T-helper 1 cell treated with Interleukin-12 subunit alpha and Interleukin-12 subunit beta and Interleukin-4 antibody, amounts not matched to agents 30 ng/mL and 1 ng/mL, for 36 hours (primary cell): ENCODE measurements around the gene CYP2A6. TPM values are rescaled to one million over a fixed set of nuclear protein-coding genes. Genes with fewer than 3 reads are reported as not detected.

Experiments used
- intact Hi-C: fragments of 100-400 bp; cut with micrococcal nuclease; formaldehyde crosslinking; loops from one replicate; pipeline ENCODE4 v1.15.1; 2024
- total RNA-seq: library from RNA; stranded (reverse); gene quantifications from 2 replicates; pipeline ENCODE4 v1.2.3, GENCODE V29; 2022

CYP2A6 gene
- total RNA-seq, 1 donor from 2014 or later: not detected

DNA sequence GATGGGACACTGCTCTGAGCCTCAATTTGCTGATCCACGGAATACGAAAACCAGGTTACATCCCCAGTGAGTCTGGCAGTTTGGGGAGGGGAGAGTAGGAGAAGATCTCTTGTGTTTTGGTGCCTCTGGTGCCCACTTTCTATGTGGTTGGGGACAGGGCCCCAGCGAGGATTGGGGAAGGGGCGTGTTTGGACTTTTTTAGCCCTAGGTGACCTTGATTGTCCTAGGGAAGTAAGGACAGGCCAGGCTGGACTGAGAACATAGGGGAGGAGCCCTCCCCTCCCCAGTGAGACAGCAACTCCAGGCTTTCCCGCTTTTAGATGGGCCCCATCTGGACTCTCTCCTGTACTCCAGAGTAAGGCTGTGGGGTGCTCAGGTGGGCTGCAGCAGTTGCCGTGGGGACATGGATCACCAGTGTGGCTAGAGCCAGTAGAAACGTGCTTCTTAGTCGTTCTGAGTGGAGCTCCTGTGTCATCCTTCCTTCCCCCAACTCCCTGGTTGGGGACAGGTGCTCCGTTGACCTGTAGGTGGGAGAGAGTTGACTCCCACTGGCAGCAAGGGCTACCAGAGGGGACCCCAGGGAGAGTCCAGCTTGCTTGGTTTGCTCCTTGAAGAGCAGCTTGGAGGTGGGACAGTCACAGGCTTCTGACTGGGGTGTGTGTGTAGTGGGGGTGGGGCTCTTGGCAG is 46.9 kb downstream of the CYP2A6 start:
- intact Hi-C loops: loop anchor here (5.0 kb wide), 1 partner anchor 504 kb away; no protein-coding TSS in a partner anchor

DNA sequence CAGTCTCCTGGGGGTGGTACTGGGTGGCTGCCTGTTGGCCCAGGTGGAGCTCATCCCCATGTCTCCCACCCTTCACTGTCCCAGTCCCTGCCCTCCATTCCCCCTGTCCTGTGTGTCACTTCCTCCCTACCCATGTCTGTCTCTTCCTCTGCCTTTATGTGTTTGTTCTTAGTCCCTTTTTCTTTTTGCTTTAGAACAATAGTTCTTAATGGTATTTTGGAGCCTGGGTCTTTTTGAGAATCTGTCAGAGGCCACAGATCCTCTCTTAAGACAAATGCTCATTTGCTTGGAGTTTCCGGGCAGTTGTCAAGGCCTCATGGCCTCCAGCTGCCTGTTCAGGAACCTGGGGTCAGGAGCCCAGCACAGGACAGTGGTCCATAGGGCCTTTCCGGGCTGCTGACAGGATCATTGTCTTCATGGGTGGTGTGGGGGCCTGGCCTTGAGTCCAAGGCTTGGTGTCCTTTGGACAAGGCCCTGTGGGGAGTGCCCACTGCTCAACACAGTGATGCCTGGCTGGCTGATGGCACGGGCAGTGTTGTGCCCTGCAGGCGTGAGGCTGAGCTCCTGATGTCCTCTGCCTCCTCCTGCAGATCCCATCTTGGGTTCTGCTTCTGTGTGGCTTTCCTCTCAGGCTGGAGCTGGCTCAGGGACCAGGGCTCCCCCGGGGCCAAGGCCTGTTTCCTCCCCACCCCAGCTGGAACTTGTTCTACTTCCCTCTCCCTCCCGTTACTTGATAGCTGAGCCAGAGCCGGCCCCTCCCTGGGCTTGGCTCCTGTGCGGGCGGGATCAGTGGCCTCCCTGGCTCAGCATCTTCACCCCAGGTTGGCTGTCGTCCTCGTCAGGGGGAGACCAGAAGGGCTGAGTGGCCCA is 47.7 kb downstream of the CYP2A6 start:
- intact Hi-C loops: loop anchor here (1.0 to 5.0 kb wide), 2 partner anchors 8 to 505 kb away; no protein-coding TSS in a partner anchor

GRCh38 chr19:40801426-40802299 is 48.6 kb downstream of the CYP2A6 start:
- intact Hi-C loops: loop anchor here (1.0 to 5.0 kb wide), 2 partner anchors 9 to 506 kb away; no protein-coding TSS in a partner anchor

- intact Hi-C loops: loop anchor here (5.0 kb wide), 1 partner anchor 506 kb away; no protein-coding TSS in a partner anchor
Measured at GRCh38 chr19:40800997-40801377, 49.3 kb downstream of the CYP2A6 start.

GRCh38 chr19:40800339-40800996 is 49.8 kb downstream of the CYP2A6 start:
- intact Hi-C loops: loop anchor here (5.0 kb wide), 1 partner anchor 507 kb away; no protein-coding TSS in a partner anchor

DNA sequence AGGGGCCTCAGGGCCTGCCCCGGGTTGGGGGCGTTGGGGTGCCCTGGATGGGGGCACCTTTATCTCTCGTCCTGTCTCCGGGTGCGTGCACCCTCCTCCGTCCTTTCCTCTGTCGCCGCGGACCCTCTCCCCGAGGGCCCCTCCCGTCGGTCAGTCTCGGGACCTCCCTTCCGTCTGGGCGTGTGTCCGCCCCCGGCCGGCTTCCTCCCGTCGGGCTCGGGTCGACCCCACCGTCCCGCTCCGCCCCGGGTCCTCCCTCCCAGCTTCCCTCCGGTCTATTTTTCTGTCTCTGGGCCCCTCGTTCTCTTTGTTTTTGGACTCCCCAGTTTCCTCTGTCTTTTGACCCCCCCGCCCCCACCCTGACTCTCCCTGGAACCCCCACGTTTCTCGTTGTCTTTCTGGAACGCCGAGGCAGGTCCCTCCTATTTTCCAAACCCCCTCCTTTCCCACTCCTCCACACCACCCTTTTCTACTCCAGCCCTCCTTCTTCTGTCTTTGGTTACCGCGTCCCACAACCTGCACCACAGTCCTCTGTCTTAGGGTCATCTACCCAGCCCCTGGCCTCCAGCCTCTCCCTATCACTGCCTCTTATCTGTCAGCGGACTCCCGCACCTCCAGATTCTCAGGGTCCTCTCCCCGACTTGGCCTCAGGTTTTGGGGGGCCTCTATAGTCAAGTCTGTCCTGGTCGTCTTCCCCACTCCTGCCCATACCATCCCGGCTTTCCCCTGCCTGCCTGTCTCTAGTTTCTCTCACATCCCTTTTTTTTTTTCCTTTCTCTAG is 50.5 kb downstream of the CYP2A6 start:
- intact Hi-C loops: loop anchor here (2.0 to 5.0 kb wide), 5 partner anchors 195 to 553 kb away; partner anchors contain the start of genes C19orf47, PLD3 and TGFB1

DNA sequence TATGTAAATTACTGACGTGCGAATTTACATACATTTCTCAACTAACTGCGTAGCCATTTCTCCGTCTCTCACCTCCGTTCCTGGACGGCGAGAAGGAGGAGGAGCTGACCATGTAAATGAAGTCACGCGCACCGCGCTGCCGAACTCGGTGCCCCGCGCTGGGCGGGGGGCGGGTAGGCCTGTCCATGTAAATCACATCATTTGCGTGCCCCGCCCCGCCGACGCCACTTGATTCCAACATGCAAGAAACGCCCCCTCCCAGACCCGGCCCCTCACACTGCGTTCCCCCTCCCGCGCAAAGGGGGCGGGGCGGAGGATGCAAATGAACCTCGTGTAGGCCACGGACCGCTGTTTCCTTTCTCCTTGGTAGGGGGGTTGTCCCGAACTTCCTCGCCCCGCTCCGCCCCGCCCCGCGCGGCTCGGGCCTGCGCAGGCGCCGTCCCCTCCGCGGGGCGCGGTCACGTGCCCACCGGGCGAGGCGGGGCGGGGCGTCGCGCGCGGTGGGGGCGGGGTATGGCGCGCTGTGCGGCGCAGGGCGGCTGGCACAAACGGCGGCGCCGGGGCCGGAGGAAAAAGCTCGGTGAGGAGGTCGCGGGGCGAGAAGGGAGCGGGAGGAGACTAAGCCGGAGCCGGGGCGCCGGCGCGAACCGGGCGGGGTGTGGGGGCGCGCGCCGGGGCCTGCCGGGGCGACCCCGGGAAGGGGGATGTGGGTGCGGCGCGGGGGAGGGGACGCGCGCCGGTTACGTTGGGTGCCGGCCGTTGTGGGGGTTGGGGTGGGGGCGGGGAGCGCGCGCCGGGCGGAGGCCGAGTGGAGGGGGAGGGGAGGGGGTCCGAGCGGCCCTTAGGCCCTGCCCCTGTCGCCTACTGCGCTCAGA is 51.3 kb downstream of the CYP2A6 start, which contains the start of gene EGLN2:
TSS of gene EGLN2 (plus strand) at position 509 of the 875 bp plus-strand sequence. CDS start 1,382 bp downstream, outside the sequence.
- intact Hi-C loops: loop anchor here (1.0 to 5.0 kb wide), 16 partner anchors 7 to 553 kb away; partner anchors contain the start of genes ACTMAP, BLVRB, C19orf47 and NUMBL

- intact Hi-C loops: loop anchor here (1.0 to 5.0 kb wide), 16 partner anchors 8 to 554 kb away; partner anchors contain the start of genes ACTMAP, BLVRB, C19orf47 and NUMBL
Measured at GRCh38 chr19:40797963-40798682, 52.1 kb downstream of the CYP2A6 start.

DNA sequence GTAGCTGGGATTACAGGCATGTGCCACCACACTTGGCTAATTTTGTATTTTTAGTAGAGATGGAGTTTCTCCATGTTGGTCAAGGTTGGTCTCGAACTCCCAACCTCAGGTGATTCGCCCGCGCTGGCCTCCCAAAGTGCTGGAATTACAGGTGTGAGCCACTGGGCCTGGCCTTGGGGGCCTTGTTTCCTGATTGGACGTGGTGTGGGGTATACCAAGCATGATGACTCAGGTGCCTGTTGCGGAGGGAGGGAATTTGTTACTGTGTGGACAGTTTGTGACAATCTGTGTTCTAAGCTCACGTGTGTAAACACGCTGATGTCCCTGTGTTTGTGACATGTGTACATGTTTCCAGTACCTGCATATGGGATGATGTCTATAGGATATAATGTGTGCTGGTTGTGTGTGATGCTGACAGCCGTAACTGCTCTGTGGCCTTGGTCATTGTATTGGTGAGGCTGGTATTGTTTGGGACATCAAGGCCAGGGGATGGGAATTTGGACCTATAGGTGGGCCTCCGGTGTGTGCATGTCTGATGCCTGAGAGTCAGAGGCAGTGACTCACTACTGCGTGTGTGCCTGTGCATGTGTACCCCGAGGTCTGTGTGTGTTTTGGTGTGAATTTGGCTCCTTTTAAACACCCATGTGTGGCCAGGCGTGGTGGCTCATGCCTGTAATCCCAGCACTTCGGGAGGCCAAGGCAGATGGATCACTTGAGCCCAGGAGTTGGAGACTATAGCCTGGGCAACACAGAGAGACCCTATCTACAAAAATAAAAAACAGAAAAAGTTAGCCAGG is 52.9 kb downstream of the CYP2A6 start:
- intact Hi-C loops: loop anchor here (5.0 kb wide), 2 partner anchors 450 to 555 kb away; partner anchors contain the start of genes C19orf47, PLD3 and TGFB1

Other genes starting within 250 kb of the CYP2A6 start
- gene LTBP4, start 249.1 kb downstream of the CYP2A6 start, total RNA-seq: 55.5 and 58.3 TPM in 2 replicates
- 7.1 and 10.1 TPM in 2 replicates for gene NUMBL, start 159.8 kb downstream of the CYP2A6 start, total RNA-seq
- 28.9 and 33.5 TPM in 2 replicates for gene COQ8B, start 133.6 kb downstream of the CYP2A6 start, total RNA-seq
- 8.7 TPM in 2 replicates for gene ITPKC, start 133.3 kb downstream of the CYP2A6 start, total RNA-seq
- 10.6 and 11.9 TPM in 2 replicates for gene ACTMAP, start 100.0 kb downstream of the CYP2A6 start, total RNA-seq
- gene SNRPA, start 99.2 kb downstream of the CYP2A6 start, total RNA-seq: 124 and 142 TPM in 2 replicates
- gene MIA, start 74.9 kb downstream of the CYP2A6 start, total RNA-seq: not detected in 2 replicates
- gene RAB4B, start 72.2 kb downstream of the CYP2A6 start, total RNA-seq: 57.0 and 57.5 TPM in 2 replicates
- 128 TPM in 2 replicates for gene EGLN2, start 51.3 kb downstream of the CYP2A6 start, total RNA-seq
- gene CYP2A7, start 31.8 kb upstream of the CYP2A6 start, total RNA-seq: not detected in 2 replicates
- not detected in 2 replicates for gene CYP2B6, start 140.8 kb upstream of the CYP2A6 start, total RNA-seq
- gene CYP2A13, start 238.0 kb upstream of the CYP2A6 start, total RNA-seq: not detected in 2 replicates